IMR-90 (cell line): Measurements from ENCODE around the gene ATL2. TPM values are rescaled to one million over a fixed set of nuclear protein-coding genes. Genes with fewer than 3 reads are reported as not detected.

Experiments
- ATAC-seq: fragments of 200-7000 bp; cut with Tn5 transposase; 2 replicates; pipeline ENCODE4 v1.9.1; 2020; ENCODE audit warnings: low read depth, mild to moderate bottlenecking, moderate library complexity
- BruUV-seq: library from RNA; stranded (reverse); fragments of 400-500 nt; replicated peaks from 2 replicates; lab custom pipeline; 2021; lab: Mats Ljungman, UMichigan
- CTCF ChIA-PET: fragments of 300-600 bp; formaldehyde crosslinking; extraction: SDS; loops from one replicate; lab custom pipeline; 2021; ENCODE audit warnings: antibody characterized with exemption; lab: Yijun Ruan, JAX
- POLR2A ChIA-PET: fragments of 300-600 bp; sonication (Branson Sonifier 250); formaldehyde crosslinking; loops from one replicate; lab custom pipeline; 2022; ENCODE audit warnings: antibody characterized with exemption; ENCODE audit not compliant: unreplicated experiment; lab: Charles Lee
- DNase-seq: peaks from one replicate; pipeline ENCODE4 v3.0.0; 2013
- H2AFZ ChIP-seq: replicated peaks from 2 replicates; pipeline ENCODE3; 2013; ENCODE audit warnings: low read length, mild to moderate bottlenecking; ENCODE audit not compliant: poor library complexity
- H2AK5ac ChIP-seq: 2 replicates; pipeline ENCODE4 v1.6.1; 2013; ENCODE audit warnings: low read depth, low read length, inconsistent platforms
- H2AK9ac ChIP-seq: replicated peaks from 2 replicates; pipeline ENCODE3; 2013; ENCODE audit warnings: mild to moderate bottlenecking, low read depth, low read length, moderate library complexity; ENCODE audit not compliant: poor library complexity
- H2BK120ac ChIP-seq: 2 replicates; pipeline ENCODE4 v1.6.1; 2013; ENCODE audit warnings: low read depth, low read length, inconsistent platforms
- H2BK15ac ChIP-seq: 3 replicates; pipeline ENCODE4 v1.6.1; 2013; ENCODE audit warnings: low read depth, low read length, inconsistent platforms
- H2BK20ac ChIP-seq: 2 replicates; pipeline ENCODE4 v1.6.1; 2013; ENCODE audit warnings: low read depth, mild to moderate bottlenecking, inconsistent platforms, low read length, moderate library complexity
- H2BK5ac ChIP-seq: 2 replicates; pipeline ENCODE4 v1.6.1; 2013; ENCODE audit warnings: mild to moderate bottlenecking, low read depth, low read length, inconsistent platforms; ENCODE audit not compliant: poor library complexity, severe bottlenecking
- H3K14ac ChIP-seq: replicated peaks from 2 replicates; pipeline ENCODE4 v1.6.1; 2013; ENCODE audit warnings: low read depth, low read length, inconsistent platforms
- H3K18ac ChIP-seq: 2 replicates; pipeline ENCODE4 v1.6.1; 2013; ENCODE audit warnings: low read depth, low read length, control low read depth
- H3K23ac ChIP-seq: 2 replicates; pipeline ENCODE4 v1.6.1; 2013; ENCODE audit warnings: low read depth, low read length, inconsistent platforms
- H3K27ac ChIP-seq: 2 replicates; pipeline ENCODE4 v1.5.1; 2013; ENCODE audit warnings: mild to moderate bottlenecking, control low read depth, low read length; ENCODE audit not compliant: insufficient read depth
- H3K27me3 ChIP-seq: 2 replicates; pipeline ENCODE4 v1.6.1; 2013; ENCODE audit warnings: low read length; ENCODE audit not compliant: control insufficient read depth, insufficient read depth
- H3K36me3 ChIP-seq: 2 replicates; pipeline ENCODE4 v1.6.1; 2013; ENCODE audit warnings: low read length, mixed read lengths; ENCODE audit not compliant: control insufficient read depth, insufficient read depth
- H3K4ac ChIP-seq: 2 replicates; pipeline ENCODE4 v1.6.1; 2013; ENCODE audit warnings: low read depth, low read length, inconsistent platforms
- H3K4me1 ChIP-seq: 2 replicates; pipeline ENCODE4 v1.6.1; 2013; ENCODE audit warnings: low read length, mixed read lengths; ENCODE audit not compliant: control insufficient read depth, insufficient read depth
- H3K4me2 ChIP-seq: 2 replicates; pipeline ENCODE4 v1.6.1; 2013; ENCODE audit warnings: low read depth, mild to moderate bottlenecking, control low read depth, low read length, moderate library complexity
- H3K4me3 ChIP-seq: 2 replicates; pipeline ENCODE4 v1.5.1; 2013; ENCODE audit warnings: low read depth, mild to moderate bottlenecking, control low read depth, low read length, moderate library complexity; ENCODE audit not compliant: insufficient read depth
- H3K56ac ChIP-seq: 2 replicates; pipeline ENCODE4 v1.6.1; 2013; ENCODE audit warnings: low read length, inconsistent platforms; ENCODE audit not compliant: insufficient read depth; ENCODE audit errors: extremely low read depth
- H3K79me1 ChIP-seq, 2 experiments: 2 replicates each; pipeline ENCODE4 v1.6.1; 2013; ENCODE audit warnings: low read length in 2 of 2, inconsistent platforms in 1 of 2, low read depth in 1 of 2
- H3K9ac ChIP-seq: 2 replicates; pipeline ENCODE4 v1.6.1; 2013; ENCODE audit warnings: low read depth, low read length, control low read depth
- H3K9me1 ChIP-seq: 2 replicates; pipeline ENCODE4 v1.6.1; 2013; ENCODE audit warnings: low read length, inconsistent platforms; ENCODE audit not compliant: insufficient read depth
- H3K9me3 ChIP-seq: 2 replicates; pipeline ENCODE4 v1.6.1; 2013; ENCODE audit warnings: low read length; ENCODE audit not compliant: control insufficient read depth, insufficient read depth
- H4K20me1 ChIP-seq: 2 replicates; pipeline ENCODE4 v1.6.1; 2013; ENCODE audit warnings: low read length, inconsistent platforms; ENCODE audit not compliant: insufficient read depth
- H4K5ac ChIP-seq: 2 replicates; pipeline ENCODE4 v1.6.1; 2013; ENCODE audit warnings: mild to moderate bottlenecking, low read depth, low read length, control low read depth
- H4K8ac ChIP-seq, 2 experiments: 2 replicates each; pipeline ENCODE4 v1.6.1; 2013; ENCODE audit warnings: low read depth in 2 of 2, low read length in 2 of 2, control low read depth in 1 of 2, inconsistent platforms in 1 of 2
- H4K91ac ChIP-seq: 2 replicates; pipeline ENCODE4 v1.6.1; 2013; ENCODE audit warnings: low read depth, low read length, inconsistent platforms; ENCODE audit not compliant: insufficient read depth
- CEBPB ChIP-seq: IDR thresholded peaks from 2 replicates; pipeline ENCODE4 v1.6.1; 2012; ENCODE audit warnings: low read depth, low read length, improper control_type of control experiment
- CHD1 ChIP-seq: IDR thresholded peaks from 2 replicates; pipeline ENCODE4 v1.6.1; 2012; ENCODE audit warnings: low read depth, low read length, improper control_type of control experiment
- FOS ChIP-seq: fragments of 150-350 bp; IDR thresholded peaks from 2 replicates; pipeline ENCODE4 v1.6.1; 2016; ENCODE audit warnings: low read depth, low read length
- MAFK ChIP-seq: IDR thresholded peaks from 2 replicates; pipeline ENCODE4 v1.6.1; 2012; ENCODE audit warnings: low read depth, low read length, improper control_type of control experiment
- MAZ ChIP-seq: IDR thresholded peaks from 2 replicates; pipeline ENCODE4 v1.6.1; 2012; ENCODE audit warnings: low read depth, mild to moderate bottlenecking, low read length, improper control_type of control experiment, moderate library complexity, borderline replicate concordance
- RAD21 ChIP-seq: IDR thresholded peaks from 2 replicates; pipeline ENCODE4 v1.6.1; 2012; ENCODE audit warnings: low read length, improper control_type of control experiment
- RCOR1 ChIP-seq: IDR thresholded peaks from 2 replicates; pipeline ENCODE4 v1.6.1; 2012; ENCODE audit warnings: mild to moderate bottlenecking, low read length, improper control_type of control experiment; ENCODE audit not compliant: insufficient replicate concordance
- RFX5 ChIP-seq: IDR thresholded peaks from 2 replicates; pipeline ENCODE4 v1.8.0; 2012; ENCODE audit warnings: low read depth, mild to moderate bottlenecking, low read length, moderate library complexity
- WGBS, 2 experiments: methylation state at CpG; one replicate each; pipeline versions ENCODE4 v1.1.5 to v1.1.7; 2013; ENCODE audit warnings: missing lambda C conversion rate in 2 of 2; ENCODE audit not compliant: insufficient read length in 1 of 2; ENCODE audit errors: extremely low coverage in 2 of 2; 5-methylcytosine and 5-hydroxymethylcytosine counted together
- dilution Hi-C: fragments of 300-500 bp; cut with HindIII; formaldehyde crosslinking; loops from one replicate; pipeline ENCODE4 v1.14.3; 2018; ENCODE audit warnings: low sequenced_read_pairs; ENCODE audit not compliant: unreplicated experiment
- in situ Hi-C: fragments of 300-500 bp; cut with MboI; formaldehyde crosslinking; loops from 3 replicates; pipeline ENCODE4 v1.14.3; 2019; ENCODE audit warnings: low sequenced_read_pairs, inconsistent platforms, mixed read lengths
- intact Hi-C: fragments of 100-400 bp; cut with micrococcal nuclease; formaldehyde crosslinking; loops from 2 replicates; pipeline ENCODE4 v1.10.0; 2022
- polyA plus RNA-seq, 3 experiments: library from polyadenylated mRNA; depleted of rRNA; stranded (reverse); fragments of >200 nt; gene quantifications; 2 replicates each; pipeline ENCODE4 v1.2.3, GENCODE V29; 2012; ENCODE audit warnings: low replicate concordance in 1 of 3
- total RNA-seq: library from RNA; depleted of rRNA; stranded (reverse); fragments of >200 nt; gene quantifications from 2 replicates; pipeline ENCODE4 v1.2.3, GENCODE V29; 2012
- TF ChIP-seq, protein P1 (sequence below): fragments of 150-350 bp; IDR thresholded peaks from 2 replicates; pipeline ENCODE4 v1.6.1; 2016; ENCODE audit warnings: low read depth, mild to moderate bottlenecking, low read length, moderate library complexity, borderline replicate concordance
- TF ChIP-seq, protein P2 (sequence below): conservative IDR thresholded peaks from 2 replicates; pipeline ENCODE4 v1.5.1; 2012; ENCODE audit warnings: mild to moderate bottlenecking, low read depth, low read length, improper control_type of control experiment
- TF ChIP-seq, protein P3 (sequence below): fragments of 150-350 bp; IDR thresholded peaks from 2 replicates; pipeline ENCODE4 v1.6.1; 2017; ENCODE audit warnings: mild to moderate bottlenecking, antibody characterized with exemption, low read length, low read depth

ATL2 gene
- total and polyA plus RNA-seq, 2 of the 4 experiments (the other 2 are of a cell fraction) = 16.0 to 62.6 TPM

DNA sequence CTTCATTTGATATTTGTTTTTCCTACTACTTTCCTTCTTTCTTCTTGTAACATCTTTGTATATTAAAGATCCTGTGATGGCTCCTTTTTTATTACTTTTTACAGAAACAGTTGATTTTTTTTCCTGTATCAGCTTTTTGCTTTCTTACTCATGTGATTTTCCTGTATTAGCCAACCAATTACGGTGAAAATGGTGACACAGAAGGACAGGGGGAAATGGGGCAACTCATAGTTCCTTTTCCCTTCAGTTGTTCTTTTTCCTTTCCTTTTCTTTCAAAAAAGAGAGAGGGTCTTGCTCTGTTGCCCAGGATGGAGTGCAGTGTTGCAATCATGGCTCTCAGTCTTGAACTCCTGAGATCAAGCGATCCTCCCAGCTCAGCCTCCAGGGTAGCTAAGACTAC lies 117.8 kb downstream of the ATL2 start:
- no peak overlapping the region for H3K23ac ChIP-seq
- H2BK120ac ChIP-seq = no peak overlapping the region
- H2AK9ac ChIP-seq = no peak overlapping the region
- no peak overlapping the region for H3K14ac ChIP-seq
- peaks cover 34% of the 10 kb centered on the region for H3K27me3 ChIP-seq
- intact Hi-C loops (no loop called here), in situ Hi-C loops (no loop called here), dilution Hi-C loops (no loop called here)
- no peaks in the 10 kb centered on the region for H4K20me1 ChIP-seq
- TF ChIP-seq RAD21 (no peak), CHD1 (no peak), CEBPB (no peak), FOS (no peak), RCOR1 (no peak), MAZ (no peak), RFX5 (no peak), MAFK (no peak)
- TF ChIP-seq, protein P1, sequence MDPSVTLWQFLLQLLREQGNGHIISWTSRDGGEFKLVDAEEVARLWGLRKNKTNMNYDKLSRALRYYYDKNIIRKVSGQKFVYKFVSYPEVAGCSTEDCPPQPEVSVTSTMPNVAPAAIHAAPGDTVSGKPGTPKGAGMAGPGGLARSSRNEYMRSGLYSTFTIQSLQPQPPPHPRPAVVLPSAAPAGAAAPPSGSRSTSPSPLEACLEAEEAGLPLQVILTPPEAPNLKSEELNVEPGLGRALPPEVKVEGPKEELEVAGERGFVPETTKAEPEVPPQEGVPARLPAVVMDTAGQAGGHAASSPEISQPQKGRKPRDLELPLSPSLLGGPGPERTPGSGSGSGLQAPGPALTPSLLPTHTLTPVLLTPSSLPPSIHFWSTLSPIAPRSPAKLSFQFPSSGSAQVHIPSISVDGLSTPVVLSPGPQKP = no peak
- TF ChIP-seq, protein P2, sequence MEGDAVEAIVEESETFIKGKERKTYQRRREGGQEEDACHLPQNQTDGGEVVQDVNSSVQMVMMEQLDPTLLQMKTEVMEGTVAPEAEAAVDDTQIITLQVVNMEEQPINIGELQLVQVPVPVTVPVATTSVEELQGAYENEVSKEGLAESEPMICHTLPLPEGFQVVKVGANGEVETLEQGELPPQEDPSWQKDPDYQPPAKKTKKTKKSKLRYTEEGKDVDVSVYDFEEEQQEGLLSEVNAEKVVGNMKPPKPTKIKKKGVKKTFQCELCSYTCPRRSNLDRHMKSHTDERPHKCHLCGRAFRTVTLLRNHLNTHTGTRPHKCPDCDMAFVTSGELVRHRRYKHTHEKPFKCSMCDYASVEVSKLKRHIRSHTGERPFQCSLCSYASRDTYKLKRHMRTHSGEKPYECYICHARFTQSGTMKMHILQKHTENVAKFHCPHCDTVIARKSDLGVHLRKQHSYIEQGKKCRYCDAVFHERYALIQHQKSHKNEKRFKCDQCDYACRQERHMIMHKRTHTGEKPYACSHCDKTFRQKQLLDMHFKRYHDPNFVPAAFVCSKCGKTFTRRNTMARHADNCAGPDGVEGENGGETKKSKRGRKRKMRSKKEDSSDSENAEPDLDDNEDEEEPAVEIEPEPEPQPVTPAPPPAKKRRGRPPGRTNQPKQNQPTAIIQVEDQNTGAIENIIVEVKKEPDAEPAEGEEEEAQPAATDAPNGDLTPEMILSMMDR = no peak
- TF ChIP-seq, protein P3, sequence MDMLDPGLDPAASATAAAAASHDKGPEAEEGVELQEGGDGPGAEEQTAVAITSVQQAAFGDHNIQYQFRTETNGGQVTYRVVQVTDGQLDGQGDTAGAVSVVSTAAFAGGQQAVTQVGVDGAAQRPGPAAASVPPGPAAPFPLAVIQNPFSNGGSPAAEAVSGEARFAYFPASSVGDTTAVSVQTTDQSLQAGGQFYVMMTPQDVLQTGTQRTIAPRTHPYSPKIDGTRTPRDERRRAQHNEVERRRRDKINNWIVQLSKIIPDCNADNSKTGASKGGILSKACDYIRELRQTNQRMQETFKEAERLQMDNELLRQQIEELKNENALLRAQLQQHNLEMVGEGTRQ = no peak
- no peak overlapping the region for H2AK5ac ChIP-seq
- no peak overlapping the region for H3K4me3 ChIP-seq
- ChIA-PET CTCF (interaction anchor here (0.6 kb wide), 1 partner anchor 239 kb away, joined by 3 read pairs; no protein-coding TSS in a partner anchor), POLR2A (no interaction called here)
- no peaks in the 10 kb centered on the region for H3K9me1 ChIP-seq
- DNase-seq = no peak
- H3K36me3 ChIP-seq = no peaks in the 10 kb centered on the region
- no TSS peak for BruUV-seq
- H3K4ac ChIP-seq = no peak overlapping the region
- no CpG with 5 or more reads among the region's 2 CpGs for WGBS, 2 experiments
- H3K18ac ChIP-seq = no peak overlapping the region
- no peaks in the 10 kb centered on the region for H3K79me1 ChIP-seq
- H2BK15ac ChIP-seq = no peak overlapping the region
- no peak overlapping the region for H4K8ac ChIP-seq
- no peaks in the 10 kb centered on the region for H3K4me1 ChIP-seq
- no peak overlapping the region for H4K91ac ChIP-seq
- no peak for ATAC-seq
- H3K9ac ChIP-seq = no peak overlapping the region
- H3K56ac ChIP-seq = no peak overlapping the region
- no peak overlapping the region for H4K5ac ChIP-seq
- H3K4me2 ChIP-seq = no peak overlapping the region
- no peak overlapping the region for H3K27ac ChIP-seq
- no peak overlapping the region for H2BK5ac ChIP-seq
- H3K9me3 ChIP-seq = no peaks in the 10 kb centered on the region
- H2AFZ ChIP-seq = no peak overlapping the region
- H2BK20ac ChIP-seq = no peak overlapping the region
